ENCODE results near the gene HPCAL1. TPM values are rescaled to one million over a fixed set of nuclear protein-coding genes. Genes with fewer than 3 reads are reported as not detected.
"Not testable (repeated sequence)": the region's sequence is repeated elsewhere in the genome, so short reads cannot be mapped to it uniquely, and the experiment has no call there.

The HPCAL1 gene
- total RNA-seq, 1 donor from 2014 or later = 15.9 TPM

DNA sequence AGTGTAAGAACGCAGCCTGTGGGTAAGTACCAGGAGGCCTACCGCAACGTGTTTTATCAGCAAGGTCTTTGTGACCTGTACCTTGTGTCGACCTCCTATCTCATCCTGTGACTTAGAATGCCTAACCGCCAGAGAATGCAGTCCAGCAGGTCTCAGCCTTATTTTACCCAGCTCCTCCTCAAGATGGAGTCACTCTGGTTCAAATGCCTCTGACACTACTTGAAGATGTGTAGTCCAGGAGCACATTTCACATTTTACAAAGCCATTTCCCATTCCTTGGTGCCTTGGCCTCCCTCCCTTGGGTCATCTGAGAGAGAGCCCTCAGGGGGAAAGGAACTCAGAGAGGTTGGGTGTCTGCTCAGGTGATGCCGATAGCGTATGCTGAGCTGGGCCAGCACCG is 6.6 kb upstream of the HPCAL1 start:
- Mint-ChIP-seq H3K4me3 (no peak overlapping the region), H3K27me3 (no peaks in the 10 kb centered on the region), H3K36me3 (ENCODE audit: low read depth) (no peaks in the 10 kb centered on the region), H3K9me3 (peaks cover 4% of the 10 kb centered on the region), H3K27ac (no peak overlapping the region), H3K4me1 (peaks cover 22% of the 10 kb centered on the region)
- ChIA-PET POLR2A (no interaction called here), CTCF (no interaction called here)
- intact Hi-C loops (cut with micrococcal nuclease) = no loop called here
- DNase-seq (no peak), ATAC-seq (ENCODE audit: low read depth) (no peak)
- TF ChIP-seq, protein P1, sequence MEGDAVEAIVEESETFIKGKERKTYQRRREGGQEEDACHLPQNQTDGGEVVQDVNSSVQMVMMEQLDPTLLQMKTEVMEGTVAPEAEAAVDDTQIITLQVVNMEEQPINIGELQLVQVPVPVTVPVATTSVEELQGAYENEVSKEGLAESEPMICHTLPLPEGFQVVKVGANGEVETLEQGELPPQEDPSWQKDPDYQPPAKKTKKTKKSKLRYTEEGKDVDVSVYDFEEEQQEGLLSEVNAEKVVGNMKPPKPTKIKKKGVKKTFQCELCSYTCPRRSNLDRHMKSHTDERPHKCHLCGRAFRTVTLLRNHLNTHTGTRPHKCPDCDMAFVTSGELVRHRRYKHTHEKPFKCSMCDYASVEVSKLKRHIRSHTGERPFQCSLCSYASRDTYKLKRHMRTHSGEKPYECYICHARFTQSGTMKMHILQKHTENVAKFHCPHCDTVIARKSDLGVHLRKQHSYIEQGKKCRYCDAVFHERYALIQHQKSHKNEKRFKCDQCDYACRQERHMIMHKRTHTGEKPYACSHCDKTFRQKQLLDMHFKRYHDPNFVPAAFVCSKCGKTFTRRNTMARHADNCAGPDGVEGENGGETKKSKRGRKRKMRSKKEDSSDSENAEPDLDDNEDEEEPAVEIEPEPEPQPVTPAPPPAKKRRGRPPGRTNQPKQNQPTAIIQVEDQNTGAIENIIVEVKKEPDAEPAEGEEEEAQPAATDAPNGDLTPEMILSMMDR (IDR thresholded peaks at IDR 0.05) = no peak

DNA sequence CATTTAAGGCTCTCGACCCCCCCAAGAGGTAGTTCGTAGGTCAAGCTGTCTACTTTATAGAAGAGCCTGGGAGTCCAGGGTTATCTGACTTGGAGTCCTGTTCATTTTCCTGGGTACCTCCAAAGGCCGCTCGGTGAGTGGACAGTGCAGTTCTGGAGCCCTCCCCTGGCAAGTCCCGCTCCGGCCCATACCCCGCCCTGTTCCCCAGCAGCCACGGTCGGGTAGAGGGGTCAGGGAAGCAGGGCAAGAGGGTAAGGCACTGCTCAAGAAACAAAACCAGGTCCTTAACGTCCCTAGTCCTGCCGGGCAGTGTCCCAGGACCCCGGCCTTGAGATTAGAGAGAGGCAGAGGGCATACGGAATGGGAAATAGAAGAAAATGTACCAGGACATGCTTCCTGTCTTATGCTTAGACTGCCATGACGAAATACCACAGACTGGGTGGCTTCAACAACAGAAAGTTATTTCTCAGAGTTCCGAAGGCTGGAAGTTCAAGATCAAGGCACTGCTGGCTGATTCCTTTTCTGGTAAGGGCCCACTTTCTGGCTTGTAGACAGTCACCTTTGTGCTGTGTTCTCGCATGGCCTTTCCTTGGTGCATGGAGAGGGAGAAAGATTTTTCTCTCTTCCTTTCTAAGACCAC is 5.4 kb upstream of the HPCAL1 start:
- H3K27me3 Mint-ChIP-seq = no peaks in the 10 kb centered on the region
- H3K9me3 Mint-ChIP-seq = peaks cover 4% of the 10 kb centered on the region
- TF ChIP-seq, protein P1 (IDR thresholded peaks at IDR 0.05) = no peak
- CTCF ChIA-PET = interaction anchor here (1.1 to 2.1 kb wide), 2 partner anchors 112 to 138 kb away, joined by 3 to 8 read pairs; no protein-coding TSS in a partner anchor
- POLR2A ChIA-PET = interaction anchor here (0.6 to 1.3 kb wide), 3 partner anchors 112 to 150 kb away, joined by 3 to 8 read pairs (median 5); no protein-coding TSS in a partner anchor
- peaks cover 30% of the 10 kb centered on the region for H3K4me1 Mint-ChIP-seq
- H3K27ac Mint-ChIP-seq = no peak overlapping the region
- intact Hi-C loops (cut with micrococcal nuclease) = no loop called here
- DNase-seq = no peak
- no peak overlapping the region for H3K4me3 Mint-ChIP-seq
- ATAC-seq (ENCODE audit: low read depth) = no peak
- no peaks in the 10 kb centered on the region for H3K36me3 Mint-ChIP-seq (ENCODE audit: low read depth)

DNA sequence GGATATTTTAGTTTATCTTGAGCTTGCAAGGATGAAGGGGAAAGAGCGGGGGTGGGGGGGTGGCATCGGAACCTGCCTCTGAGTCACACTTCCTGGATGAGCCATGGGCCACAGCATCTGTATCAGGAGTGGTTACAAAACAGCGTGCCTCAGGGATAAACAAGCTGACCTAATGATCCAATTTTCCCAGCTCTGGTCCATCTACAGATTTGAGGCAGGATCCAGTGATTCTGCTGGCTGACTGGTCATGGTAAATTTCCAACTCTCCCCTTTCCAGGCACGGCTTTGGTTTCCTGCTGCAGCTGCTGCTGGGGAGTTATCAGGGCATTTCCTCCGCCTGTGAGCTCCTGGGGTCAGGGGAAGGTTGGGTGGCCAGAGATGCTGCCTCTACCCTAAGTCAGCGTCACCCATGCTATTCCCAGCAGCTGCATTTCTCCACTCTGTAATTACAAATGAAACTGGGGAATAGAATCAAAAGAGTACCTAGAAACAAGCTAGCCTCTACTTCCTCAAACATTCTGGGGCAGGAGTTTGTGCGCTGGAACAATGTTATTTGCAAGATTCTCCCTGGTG is 4.7 kb upstream of the HPCAL1 start:
- Mint-ChIP-seq H3K4me3 (peak overlapping the region; percentile 53), H3K27ac (no peak overlapping the region), H3K27me3 (no peaks in the 10 kb centered on the region), H3K36me3 (ENCODE audit: low read depth) (no peaks in the 10 kb centered on the region), H3K9me3 (peaks cover 4% of the 10 kb centered on the region), H3K4me1 (peaks cover 30% of the 10 kb centered on the region)
- intact Hi-C loops (cut with micrococcal nuclease) = no loop called here
- no peak for ATAC-seq (ENCODE audit: low read depth)
- ChIA-PET POLR2A (interaction anchor here (0.6 to 1.4 kb wide), 6 partner anchors 84 to 159 kb away, joined by 3 to 8 read pairs (median 4); no protein-coding TSS in a partner anchor), CTCF (interaction anchor here (0.9 to 2.1 kb wide), 4 partner anchors 109 to 174 kb away, joined by 3 to 8 read pairs (median 3); no protein-coding TSS in a partner anchor)
- TF ChIP-seq, protein P1 (IDR thresholded peaks at IDR 0.05) = no peak
- no peak for DNase-seq

DNA sequence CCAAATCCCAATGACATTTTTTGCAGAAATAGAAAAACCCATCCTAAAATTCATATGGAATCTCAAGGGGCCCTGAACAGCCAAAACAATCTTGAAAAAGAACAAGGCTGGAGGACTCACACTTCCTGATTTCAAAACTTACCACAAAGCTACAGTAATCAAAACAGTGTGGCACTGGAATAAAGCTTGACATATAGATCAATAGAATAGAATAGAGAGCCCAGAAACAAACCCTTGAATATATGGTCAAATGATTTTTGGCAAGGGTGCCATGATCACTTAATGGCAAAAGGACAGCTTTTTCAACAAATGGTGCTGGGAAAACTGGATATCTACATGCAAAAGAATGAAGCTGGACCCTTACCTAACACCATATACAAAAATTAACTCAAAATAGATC is 3.9 kb upstream of the HPCAL1 start:
- intact Hi-C loops (cut with micrococcal nuclease); H3K27me3 Mint-ChIP-seq: not testable (repeated sequence)
- POLR2A ChIA-PET = interaction anchor here (0.8 to 1.4 kb wide), 3 partner anchors 83 to 147 kb away, joined by 4 to 5 read pairs (median 4); no protein-coding TSS in a partner anchor

DNA sequence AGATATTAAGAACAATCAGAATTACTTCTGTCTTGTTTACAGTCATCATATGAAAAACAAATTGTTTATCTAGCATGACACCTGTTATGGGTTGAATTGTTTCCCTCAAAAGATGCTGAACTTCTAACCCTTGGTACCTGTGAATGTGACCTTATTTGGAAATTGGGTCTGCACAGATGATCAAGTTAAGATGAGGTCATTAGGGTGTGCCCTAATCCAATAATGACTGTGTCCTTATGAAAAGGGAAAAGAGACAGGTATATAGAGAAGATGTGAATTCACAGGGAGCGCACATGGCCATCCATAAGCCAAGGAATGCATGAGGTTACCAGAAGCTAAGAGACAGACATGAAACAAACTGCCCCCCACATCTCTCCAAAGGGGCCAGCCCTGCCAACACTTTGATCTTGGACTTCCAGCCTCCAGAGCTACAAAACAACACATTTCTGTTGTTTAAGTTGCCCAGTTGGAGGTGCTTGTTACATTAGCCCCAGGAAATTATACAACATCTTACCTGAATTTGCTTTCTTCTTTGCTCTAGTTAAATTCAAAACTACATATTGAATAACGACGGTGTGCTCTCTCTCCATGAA is 2.3 kb upstream of the HPCAL1 start:
- Mint-ChIP-seq H3K9me3 (no peaks in the 10 kb centered on the region), H3K4me1 (peaks cover 47% of the 10 kb centered on the region), H3K4me3 (peak overlapping the region; percentile 36), H3K36me3 (ENCODE audit: low read depth) (peaks cover 2% of the 10 kb centered on the region), H3K27me3 (no peaks in the 10 kb centered on the region), H3K27ac (peak overlapping the region; percentile 73)
- ATAC-seq (ENCODE audit: low read depth) (no peak), DNase-seq (no peak)
- ChIA-PET POLR2A (interaction anchor here (3.9 to 4.5 kb wide), 2 partner anchors 83 to 109 kb away, joined by 33 to 71 read pairs; no protein-coding TSS in a partner anchor), CTCF (interaction anchor here (9.4 kb wide), 1 partner anchor 108 kb away, joined by 94 read pairs; no protein-coding TSS in a partner anchor)
- intact Hi-C loops (cut with micrococcal nuclease) = loop anchor here (10.0 kb wide), 1 partner anchor 514 kb away; the partner anchor contains the start of gene PDIA6
- TF ChIP-seq, protein P1 (IDR thresholded peaks at IDR 0.05) = no peak

More for the DNA sequence above, 3.9 kb upstream of the HPCAL1 start:
- not testable (repeated sequence) for H3K9me3 Mint-ChIP-seq; DNase-seq; H3K4me3 Mint-ChIP-seq; ATAC-seq (ENCODE audit: low read depth); H3K27ac Mint-ChIP-seq; H3K36me3 Mint-ChIP-seq (ENCODE audit: low read depth)
- CTCF ChIA-PET = interaction anchor here (0.9 to 2.1 kb wide), 4 partner anchors 109 to 174 kb away, joined by 3 to 8 read pairs (median 3); no protein-coding TSS in a partner anchor
- peaks cover 33% of the 10 kb centered on the region for H3K4me1 Mint-ChIP-seq

Data from activated B cell treated with CpG ODN at 0.5 μM for 24 hours (primary cell).